ENCODE data around the gene JAML.

GRCh38 chr11:118263695-118264568, 39.1 kb upstream of the JAML start, which contains the start of gene MPZL2:
- TF ChIP-seq CTCF (IDR thresholded peaks at IDR 0.05; ENCODE audit: poor library complexity, severe bottlenecking): no peak
- no peak for TF ChIP-seq POLR2AphosphoS5 (IDR thresholded peaks at IDR 0.05)
- no peak for TF ChIP-seq EP300 (conservative IDR thresholded peaks at IDR 0.05; ENCODE audit: poor library complexity, severe bottlenecking)
- no peak for TF ChIP-seq REST (IDR thresholded peaks at IDR 0.05; ENCODE audit: borderline replicate concordance)
- no peak for TF ChIP-seq RAD21 (conservative IDR thresholded peaks at IDR 0.05)

Measured in neural cell (in vitro differentiated cells).